CD4-positive, alpha-beta T cell (primary cell): ENCODE results near the gene JTB. TPM values are rescaled to one million over a fixed set of nuclear protein-coding genes. Genes with fewer than 3 reads are reported as not detected.

ENCODE experiments used
- ATAC-seq: fragments of 200-7000 bp; cut with Tn5 transposase; one replicate; pipeline ENCODE4 v1.10.0; 2022; ENCODE audit warnings: mild to moderate bottlenecking; ENCODE audit not compliant: poor library complexity
- CTCF ChIA-PET: fragments of 350-600 bp; sonication (Branson Sonifier 250); formaldehyde crosslinking; loops from one replicate; lab custom pipeline; 2021; ENCODE audit warnings: antibody characterized with exemption, inconsistent platforms; lab: Charles Lee
- POLR2A ChIA-PET: fragments of 350-600 bp; sonication (Branson Sonifier 250); formaldehyde crosslinking; loops from one replicate; lab custom pipeline; 2021; ENCODE audit warnings: antibody characterized with exemption, inconsistent platforms; lab: Charles Lee
- DNase-seq, 14 experiments: peaks; one replicate each; pipeline ENCODE4 v3.0.0-alpha.2; 2013 to 2020; ENCODE audit warnings: mixed read lengths in 2 of 14
- H3K27ac ChIP-seq, 2 donors: one replicate each; pipeline versions ENCODE4 v1.5.1 to v1.7.0; 2013; ENCODE audit warnings: low read length in 2 of 2, low read depth in 1 of 2, mild to moderate bottlenecking in 1 of 2
- H3K27me3 ChIP-seq, 2 experiments: 1 replicate in 1 of 2; 2 replicates in 1 of 2; pipeline versions ENCODE4 v1.6.1 to v1.7.0; 2013; ENCODE audit warnings: low read length in 2 of 2, control low read depth in 1 of 2, mild to moderate bottlenecking in 1 of 2, moderate library complexity in 1 of 2; ENCODE audit not compliant: insufficient read depth in 2 of 2, control insufficient read depth in 1 of 2
- H3K36me3 ChIP-seq: one replicate; pipeline ENCODE4 v1.6.1; 2013; ENCODE audit warnings: low read length, control low read depth; ENCODE audit not compliant: insufficient read depth
- H3K4me1 ChIP-seq: one replicate; pipeline ENCODE4 v1.6.1; 2013; ENCODE audit warnings: low read length, control low read depth; ENCODE audit not compliant: insufficient read depth
- H3K4me3 ChIP-seq: one replicate; pipeline ENCODE4 v1.5.1; 2013; ENCODE audit warnings: mild to moderate bottlenecking, low read length, moderate library complexity
- H3K9me3 ChIP-seq, 2 experiments: 1 replicate in 1 of 2; 2 replicates in 1 of 2; pipeline versions ENCODE4 v1.6.1 to v1.7.0; 2013; ENCODE audit warnings: low read length in 2 of 2, mild to moderate bottlenecking in 2 of 2, control low read depth in 1 of 2, moderate library complexity in 1 of 2; ENCODE audit not compliant: control insufficient read depth in 1 of 2, insufficient read depth in 1 of 2
- H3K27ac Mint-ChIP-seq: one replicate; pipeline ENCODE4 v1.8.0; 2020; ENCODE audit warnings: mixed read lengths
- H3K27me3 Mint-ChIP-seq: one replicate; pipeline ENCODE4 v1.8.0; 2021; ENCODE audit warnings: mixed read lengths
- H3K36me3 Mint-ChIP-seq: one replicate; pipeline ENCODE4 v1.8.0; 2021; ENCODE audit warnings: low read depth, mixed read lengths
- H3K4me1 Mint-ChIP-seq: one replicate; pipeline ENCODE4 v1.8.0; 2021; ENCODE audit warnings: low read depth, mixed read lengths
- H3K4me3 Mint-ChIP-seq: one replicate; pipeline ENCODE4 v1.8.0; 2020; ENCODE audit warnings: mild to moderate bottlenecking, mixed read lengths
- H3K9me3 Mint-ChIP-seq: one replicate; pipeline ENCODE4 v1.8.0; 2020; ENCODE audit warnings: mixed read lengths
- intact Hi-C, 2 experiments: fragments of 100-400 bp; cut with DNase I in 1 of 2; cut with micrococcal nuclease in 1 of 2; formaldehyde crosslinking; loops; one replicate each; pipeline versions ENCODE4 v1.15.1 to v1.9.0; 2023 to 2025; cut with DNase I, micrococcal nuclease
- microRNA-seq: library from miRNA; unstranded; fragments of <30 nt; microRNA quantifications from one replicate; pipeline ENCODE4 v1.2.0, GENCODE V29; 2021; ENCODE audit warnings: borderline microRNAs expressed, borderline replicate concordance
- total RNA-seq, 174 experiments: library from RNA in 2 of 174; stranded (reverse) in 2 of 174; gene quantifications; one replicate each; pipeline ENCODE4 v1.2.3 and lab custom pipeline; 2021 to 2026
- TF ChIP-seq, protein P1 (sequence below): fragments of 200-600 bp; IDR thresholded peaks from one replicate; pipeline ENCODE4 v1.8.0; 2022; ENCODE audit warnings: antibody characterized with exemption, mild to moderate bottlenecking

Gene JTB
- total RNA-seq, 2 experiments from 2014 or later = 80.4 to 80.9 TPM

GRCh38 chr1:153926405-153926804, 51.1 kb downstream of the JTB start:
- H3K4me1 Mint-ChIP-seq = peaks cover 33% of the 10 kb centered on the region
- POLR2A ChIA-PET = interaction anchor here (0.7 to 1.6 kb wide), 3 partner anchors 19 to 51 kb away, joined by 3 to 4 read pairs (median 3); partner anchors contain the start of genes CRTC2 and JTB
- no peak overlapping the region for H3K4me3 Mint-ChIP-seq
- Histone ChIP-seq H3K4me1 (peaks cover 21% of the 10 kb centered on the region), H3K36me3 (peaks cover 21% of the 10 kb centered on the region), H3K9me3 (no peaks in the 10 kb centered on the region), H3K27me3 (no peaks in the 10 kb centered on the region), H3K27ac (no peak overlapping the region), H3K4me3 (no peak overlapping the region)
- H3K9me3 Mint-ChIP-seq = no peaks in the 10 kb centered on the region
- H3K27me3 Mint-ChIP-seq = peaks cover 6% of the 10 kb centered on the region
- no peak overlapping the region for H3K27ac Mint-ChIP-seq
- H3K36me3 Mint-ChIP-seq = peaks cover 31% of the 10 kb centered on the region
- TF ChIP-seq, protein P1, sequence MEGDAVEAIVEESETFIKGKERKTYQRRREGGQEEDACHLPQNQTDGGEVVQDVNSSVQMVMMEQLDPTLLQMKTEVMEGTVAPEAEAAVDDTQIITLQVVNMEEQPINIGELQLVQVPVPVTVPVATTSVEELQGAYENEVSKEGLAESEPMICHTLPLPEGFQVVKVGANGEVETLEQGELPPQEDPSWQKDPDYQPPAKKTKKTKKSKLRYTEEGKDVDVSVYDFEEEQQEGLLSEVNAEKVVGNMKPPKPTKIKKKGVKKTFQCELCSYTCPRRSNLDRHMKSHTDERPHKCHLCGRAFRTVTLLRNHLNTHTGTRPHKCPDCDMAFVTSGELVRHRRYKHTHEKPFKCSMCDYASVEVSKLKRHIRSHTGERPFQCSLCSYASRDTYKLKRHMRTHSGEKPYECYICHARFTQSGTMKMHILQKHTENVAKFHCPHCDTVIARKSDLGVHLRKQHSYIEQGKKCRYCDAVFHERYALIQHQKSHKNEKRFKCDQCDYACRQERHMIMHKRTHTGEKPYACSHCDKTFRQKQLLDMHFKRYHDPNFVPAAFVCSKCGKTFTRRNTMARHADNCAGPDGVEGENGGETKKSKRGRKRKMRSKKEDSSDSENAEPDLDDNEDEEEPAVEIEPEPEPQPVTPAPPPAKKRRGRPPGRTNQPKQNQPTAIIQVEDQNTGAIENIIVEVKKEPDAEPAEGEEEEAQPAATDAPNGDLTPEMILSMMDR = no peak
- ATAC-seq = no peak
- intact Hi-C loops = loop anchor here in 1 of 2 experiments (10.0 kb wide), 2 partner anchors 252 to 298 kb away; partner anchors contain the start of genes ILF2, NPR1 and UBAP2L
- DNase-seq = no peak
- CTCF ChIA-PET = no interaction called here

Small RNA genes within 50 kb of the gene (microRNA-seq; reads per million reads assigned to microRNA genes)
- gene MIR6737 = not detected

Other genes starting within 250 kb of the JTB start
- 10 to 100 TPM; 24.9 to 27.4 TPM for gene INTS3, start 249.6 kb downstream of the JTB start, total RNA-seq
- 1 to 10 TPM; 3.8 to 4.4 TPM for gene SLC27A3, start 202.3 kb downstream of the JTB start, total RNA-seq
- 10 to 100 TPM; 51.6 to 52.3 TPM for gene GATAD2B, start 54.7 kb downstream of the JTB start, total RNA-seq
- gene DENND4B, start 31.0 kb downstream of the JTB start, total RNA-seq = 10 to 100 TPM; 87.0 to 98.7 TPM
- gene CRTC2, start 19.1 kb downstream of the JTB start, total RNA-seq = 100 to 1,000 TPM; 147 to 152 TPM
- gene SLC39A1, start 14.1 kb downstream of the JTB start, total RNA-seq = 1 to 10 TPM; 6.4 to 6.9 TPM
- 1 to 10 TPM; 2.9 to 3.9 TPM for gene CREB3L4, start 9.8 kb downstream of the JTB start, total RNA-seq
- gene RAB13, start 8.7 kb upstream of the JTB start, total RNA-seq = under 1 TPM; 0.28 to 0.30 TPM
- gene RPS27, start 13.1 kb upstream of the JTB start, total RNA-seq = 1,000 to 10,000 TPM; 7,636 to 8,442 TPM
- under 1 TPM; 0.03 to 0.08 TPM for gene NUP210L, start 177.4 kb upstream of the JTB start, total RNA-seq
- 100 to 1,000 TPM; 345 to 357 TPM for gene TPM3, start 214.4 kb upstream of the JTB start, total RNA-seq
- not detected for gene CFAP141, start 228.7 kb upstream of the JTB start, total RNA-seq
- gene UBAP2L, start 243.3 kb upstream of the JTB start, total RNA-seq = 100 to 1,000 TPM; 224 to 234 TPM